Putamen (tissue), 1 donor: ENCODE measurements around the gene UBP1.
A peak's percentile ranks its signal among the peaks of the same experiment; 100 is the strongest.
"Not testable (repeated sequence)": the region's sequence is repeated elsewhere in the genome, so short reads cannot be mapped to it uniquely, and the experiment has no call there.

Source experiments
- DNase-seq: peaks from one replicate; pipeline ENCODE4 v3.0.0-alpha.2; 2016; ENCODE audit warnings: low spot score

UBP1 gene, protein sequence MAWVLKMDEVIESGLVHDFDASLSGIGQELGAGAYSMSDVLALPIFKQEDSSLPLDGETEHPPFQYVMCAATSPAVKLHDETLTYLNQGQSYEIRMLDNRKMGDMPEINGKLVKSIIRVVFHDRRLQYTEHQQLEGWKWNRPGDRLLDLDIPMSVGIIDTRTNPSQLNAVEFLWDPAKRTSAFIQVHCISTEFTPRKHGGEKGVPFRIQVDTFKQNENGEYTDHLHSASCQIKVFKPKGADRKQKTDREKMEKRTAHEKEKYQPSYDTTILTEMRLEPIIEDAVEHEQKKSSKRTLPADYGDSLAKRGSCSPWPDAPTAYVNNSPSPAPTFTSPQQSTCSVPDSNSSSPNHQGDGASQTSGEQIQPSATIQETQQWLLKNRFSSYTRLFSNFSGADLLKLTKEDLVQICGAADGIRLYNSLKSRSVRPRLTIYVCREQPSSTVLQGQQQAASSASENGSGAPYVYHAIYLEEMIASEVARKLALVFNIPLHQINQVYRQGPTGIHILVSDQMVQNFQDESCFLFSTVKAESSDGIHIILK

DNA sequence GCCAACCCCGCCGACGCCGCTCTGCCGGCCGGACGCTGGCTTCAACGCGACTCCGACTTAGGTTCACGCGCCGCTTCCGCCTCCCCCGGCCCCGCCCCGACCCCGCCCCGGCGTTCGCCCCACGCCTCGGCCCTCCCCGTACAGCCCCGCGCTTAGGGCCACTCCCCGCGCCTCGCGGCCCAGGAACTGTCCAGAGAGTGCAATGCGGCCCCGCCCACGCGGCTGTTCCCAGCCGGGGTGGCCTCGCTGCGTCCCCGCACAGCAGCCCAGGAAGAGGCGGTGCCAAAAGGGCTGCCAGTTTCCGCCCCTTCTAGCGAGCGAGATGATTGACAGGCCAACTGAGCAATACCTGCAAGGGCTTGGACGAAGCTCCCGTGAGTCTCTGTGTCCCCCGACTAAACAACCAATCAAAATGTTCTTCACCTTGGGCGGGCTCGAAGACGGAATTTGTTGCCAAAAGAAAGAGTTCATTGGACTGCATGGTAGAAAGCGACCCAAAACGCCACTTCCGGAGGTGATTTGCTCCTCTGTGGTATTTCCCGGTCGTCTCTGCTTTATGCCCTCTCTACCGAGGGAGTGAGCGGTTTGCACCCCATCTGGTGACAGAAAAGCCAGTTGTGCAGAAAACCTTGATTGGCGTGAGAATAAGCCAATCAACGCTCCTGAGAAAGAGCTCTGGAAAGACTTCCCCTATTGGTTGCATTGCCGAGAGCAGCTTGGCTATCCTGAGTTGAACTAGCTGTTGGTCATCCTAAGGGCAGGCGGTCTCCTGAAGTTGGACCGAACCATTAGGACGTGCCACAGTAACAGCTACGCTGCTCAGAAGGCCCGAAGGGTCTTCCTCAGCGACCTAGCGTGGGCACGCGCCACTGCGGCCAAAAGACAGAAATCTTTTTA lies at the start of gene UBP1:
Gene UBP1, minus strand, starts transcription at position 78 of the 897 bp plus-strand sequence. CDS start 557 bp downstream, outside the sequence.
- DNase-seq, result peak; percentile 100

DNA sequence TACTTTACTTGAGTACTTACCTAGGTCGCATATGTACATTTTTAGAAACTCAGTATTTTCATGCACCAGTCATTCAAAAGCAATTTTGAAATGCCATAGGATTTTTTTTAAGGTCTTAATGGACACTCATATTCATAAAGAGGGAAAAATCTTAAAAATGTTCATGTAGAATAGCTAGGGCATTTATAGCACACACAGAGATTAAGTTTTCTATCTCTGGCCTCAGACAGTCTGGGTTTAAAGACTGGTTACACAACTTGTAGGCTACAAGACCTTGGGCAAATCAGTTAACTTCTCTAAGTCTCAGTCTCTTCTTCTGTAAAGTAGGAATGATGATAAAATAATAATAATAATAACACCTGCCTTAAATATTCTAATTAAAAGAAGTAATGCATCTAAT lies 48.5 kb upstream of the UBP1 start:
- no peak for DNase-seq

DNA sequence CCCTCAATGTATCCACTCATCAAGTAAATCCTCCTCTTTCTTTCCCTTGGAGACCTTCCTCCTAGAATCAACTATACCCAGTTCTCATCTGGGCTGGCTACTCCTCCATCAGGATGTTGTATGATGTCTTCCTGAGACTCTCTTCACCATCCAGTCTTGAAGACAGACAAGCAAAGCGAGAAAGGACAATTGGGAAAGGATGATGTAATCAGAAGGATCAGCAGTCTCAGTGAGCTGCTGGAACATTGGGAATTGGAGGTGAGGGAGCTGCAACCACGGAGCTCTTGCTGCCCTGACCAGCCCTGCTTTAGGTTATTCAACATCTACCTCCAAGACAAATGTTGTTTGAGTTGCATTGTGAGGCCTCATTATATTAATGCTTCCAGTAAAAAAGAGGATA lies 48.0 kb upstream of the UBP1 start:
- no peak for DNase-seq

DNA sequence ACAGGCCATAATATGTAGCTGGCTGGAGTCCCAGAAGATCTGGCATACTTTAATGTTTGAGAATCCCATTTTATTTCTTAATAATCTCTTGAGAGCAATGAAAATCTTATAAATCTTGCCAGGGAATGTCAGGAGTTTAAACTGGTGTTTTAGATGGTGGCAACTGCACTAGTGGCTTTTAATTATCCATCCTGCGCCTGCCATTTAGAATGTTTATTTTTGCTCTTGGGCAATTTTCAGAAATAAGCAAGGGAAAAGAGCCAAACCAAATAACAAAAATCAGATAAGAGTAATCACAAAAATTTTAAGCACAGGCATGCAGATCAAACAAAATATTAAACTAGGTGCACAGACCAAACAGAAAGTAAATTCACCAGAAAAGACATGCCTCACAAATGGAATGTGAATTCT lies 41.9 kb upstream of the UBP1 start:
- no peak for DNase-seq

DNA sequence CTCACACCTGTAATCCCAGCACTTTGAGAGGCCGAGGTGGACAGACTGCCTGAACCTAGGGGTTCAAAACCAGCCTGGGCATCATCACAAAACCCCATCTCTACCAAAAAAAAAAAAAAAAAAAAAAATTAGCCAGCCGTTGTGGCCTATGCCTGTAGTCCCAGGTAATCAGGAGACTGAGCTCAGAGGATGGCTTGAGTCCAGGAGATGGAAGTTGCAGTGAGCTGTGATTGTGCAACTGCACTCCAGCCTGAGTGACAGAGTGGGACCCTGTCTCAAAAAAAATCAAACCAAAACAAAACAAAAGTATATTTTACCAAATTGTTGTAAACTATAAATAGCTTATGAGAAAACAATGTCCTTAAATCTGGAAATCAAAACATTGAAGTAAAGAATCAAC lies 34.7 kb upstream of the UBP1 start:
- no peak for DNase-seq

DNA sequence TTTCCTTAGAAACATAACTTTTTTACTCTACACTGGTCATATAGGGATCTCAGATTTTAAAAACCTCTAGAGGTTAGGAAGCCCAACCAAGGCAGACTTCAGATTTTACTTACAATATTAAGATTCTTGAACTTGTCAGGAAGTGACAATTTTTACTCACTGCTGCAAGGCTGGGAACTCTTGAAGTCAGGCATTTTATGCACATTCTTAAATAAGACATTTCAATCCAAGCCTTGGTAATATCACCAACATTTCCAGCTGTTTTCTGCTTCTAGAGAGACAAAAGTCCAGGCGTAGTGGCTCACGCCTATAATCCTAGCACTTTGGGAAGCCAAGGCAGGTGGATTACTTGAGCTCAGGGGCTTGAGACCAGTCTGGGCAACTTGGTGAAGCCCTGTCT lies 33.6 kb upstream of the UBP1 start:
- DNase-seq, result no peak

DNA sequence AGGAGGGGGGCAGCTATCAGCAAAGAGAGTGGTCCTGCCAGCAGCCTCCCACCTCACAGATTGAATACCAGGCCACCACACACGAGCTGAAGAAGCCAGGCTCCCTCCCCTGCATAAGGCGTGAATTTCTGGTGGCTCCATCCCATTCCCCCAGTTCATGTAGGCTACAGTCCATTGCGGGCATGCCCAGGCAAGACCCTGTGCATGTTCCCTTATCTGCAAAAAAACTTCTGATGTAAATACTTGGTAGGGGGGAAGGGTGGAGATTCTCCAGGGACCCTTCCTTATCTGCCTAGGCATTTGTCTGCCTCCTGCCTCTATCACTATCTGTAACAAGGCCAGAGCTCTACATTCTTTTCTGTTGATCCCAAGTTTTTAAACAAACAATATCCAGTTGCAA lies 27.6 kb upstream of the UBP1 start:
- DNase-seq, result no peak

DNA sequence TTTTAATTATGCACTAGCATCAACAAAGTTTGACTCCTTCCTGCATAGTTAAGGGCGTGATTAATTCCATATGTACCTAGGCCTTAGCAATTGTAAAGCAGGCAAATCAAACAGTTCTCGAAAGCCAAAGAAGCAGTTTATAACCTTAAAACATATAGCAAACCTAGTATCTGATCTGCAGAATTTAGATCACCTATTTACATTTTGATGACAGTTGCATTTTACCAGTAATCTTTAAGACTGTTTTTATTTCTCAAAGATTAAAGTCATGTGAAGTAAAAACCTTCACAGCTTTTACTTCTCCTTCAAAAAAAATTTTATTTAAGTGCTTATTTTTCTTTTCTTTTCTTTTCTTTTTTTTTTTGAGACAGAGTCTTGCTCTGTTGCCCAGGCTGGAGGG lies 20.9 kb upstream of the UBP1 start:
- DNase-seq, result no peak

DNA sequence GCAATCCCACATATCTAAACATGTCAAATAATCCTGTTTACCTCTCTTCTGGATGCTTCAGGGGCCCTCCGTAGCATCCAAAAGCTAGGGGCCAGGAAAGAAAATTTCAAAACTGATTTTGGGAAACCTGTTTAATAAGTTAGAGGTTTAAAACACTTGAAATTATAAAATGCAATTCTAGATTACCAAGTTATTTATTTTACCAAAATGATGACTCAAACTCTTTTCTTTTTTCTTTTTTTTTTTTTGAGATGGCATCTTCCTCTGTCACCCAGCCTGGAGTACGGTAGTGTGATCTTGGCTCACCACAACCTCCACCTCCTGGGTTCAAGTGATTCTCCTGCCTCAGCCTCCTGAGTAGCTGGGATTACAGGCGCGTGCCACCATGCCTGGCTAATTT lies 19.4 kb upstream of the UBP1 start:
- DNase-seq, result not testable (repeated sequence)

DNA sequence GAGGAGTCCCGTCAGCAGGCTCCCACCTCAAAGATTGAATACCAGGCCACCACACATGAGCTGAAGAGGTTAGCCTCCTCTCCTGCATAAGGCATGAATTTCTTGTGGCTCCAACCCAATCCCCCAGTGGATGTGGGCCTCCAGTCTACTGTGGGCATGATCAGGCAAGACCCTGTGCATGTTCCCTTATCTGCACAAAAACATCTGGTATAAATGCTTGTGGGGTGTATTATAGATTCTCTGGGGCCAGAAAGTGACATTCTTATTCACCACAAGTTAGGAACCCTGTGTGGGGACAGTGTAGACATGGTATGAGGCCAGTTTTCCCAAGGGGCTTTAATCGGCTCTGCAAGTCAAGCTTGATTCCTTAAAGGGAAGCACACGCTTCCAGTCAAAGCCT lies 18.2 kb upstream of the UBP1 start:
- DNase-seq, result no peak

DNA sequence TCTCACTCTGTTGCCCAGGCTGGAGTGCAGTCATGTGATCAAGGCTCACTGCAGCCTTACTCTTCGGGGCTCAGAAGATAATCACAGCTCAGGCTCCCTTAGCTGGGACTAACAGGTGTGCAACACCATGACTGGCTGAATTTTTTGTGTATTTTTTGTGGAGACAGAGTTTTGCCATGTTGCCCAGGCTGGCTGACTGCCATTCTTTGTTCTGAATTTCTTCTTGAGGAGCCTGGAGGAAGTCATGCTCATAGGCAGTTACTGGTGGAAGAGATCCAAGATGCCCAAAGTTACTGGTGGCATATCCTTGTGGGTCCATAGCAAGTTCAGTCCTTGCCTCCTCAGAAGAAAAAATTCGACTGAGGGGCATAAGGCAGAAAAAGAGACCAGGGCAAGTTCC lies 16.6 kb upstream of the UBP1 start:
- DNase-seq, result no peak

DNA sequence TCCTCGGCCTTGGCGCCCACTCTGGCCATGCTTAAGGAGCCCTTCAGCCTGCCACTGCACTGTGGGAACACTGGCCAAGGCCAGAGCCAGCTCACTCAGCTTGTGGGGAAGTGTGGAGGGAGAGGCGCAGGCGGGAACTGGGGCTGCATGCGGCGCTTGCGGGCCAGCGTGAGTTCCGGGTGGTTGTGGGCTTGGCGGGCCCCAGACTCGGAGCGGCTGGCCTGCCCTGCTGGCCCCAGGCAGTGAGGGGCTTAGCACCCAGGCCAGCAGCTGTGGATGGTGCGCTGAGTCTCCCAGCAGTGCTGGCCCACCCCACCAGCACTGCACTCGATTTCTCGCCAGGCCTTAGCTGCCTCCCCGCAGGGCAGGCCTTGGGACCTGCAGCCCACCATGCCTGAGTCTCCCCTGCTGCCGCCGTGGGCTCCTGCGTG lies 13.1 kb upstream of the UBP1 start:
- DNase-seq, result no peak

DNA sequence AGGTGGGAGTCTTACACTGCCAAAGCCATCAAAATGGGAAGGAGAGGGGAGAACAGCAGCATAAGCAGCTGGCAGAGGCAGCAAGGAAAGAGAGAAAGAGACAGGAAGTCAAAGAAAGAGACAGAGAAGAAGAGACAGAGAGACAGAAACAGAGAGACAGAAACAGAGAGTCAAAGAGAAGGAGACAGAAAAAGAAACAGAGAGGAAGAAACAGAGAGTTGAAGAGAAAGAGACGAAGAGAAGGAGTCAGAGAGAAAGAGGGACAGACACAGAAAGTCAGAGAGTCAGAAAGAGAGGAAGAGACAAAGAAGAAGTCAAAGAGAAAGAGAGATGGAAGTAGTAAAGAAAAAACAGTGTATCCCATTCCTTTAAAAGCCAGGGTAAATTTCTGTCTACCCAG lies 11.8 kb upstream of the UBP1 start:
- not testable (repeated sequence) for DNase-seq

DNA sequence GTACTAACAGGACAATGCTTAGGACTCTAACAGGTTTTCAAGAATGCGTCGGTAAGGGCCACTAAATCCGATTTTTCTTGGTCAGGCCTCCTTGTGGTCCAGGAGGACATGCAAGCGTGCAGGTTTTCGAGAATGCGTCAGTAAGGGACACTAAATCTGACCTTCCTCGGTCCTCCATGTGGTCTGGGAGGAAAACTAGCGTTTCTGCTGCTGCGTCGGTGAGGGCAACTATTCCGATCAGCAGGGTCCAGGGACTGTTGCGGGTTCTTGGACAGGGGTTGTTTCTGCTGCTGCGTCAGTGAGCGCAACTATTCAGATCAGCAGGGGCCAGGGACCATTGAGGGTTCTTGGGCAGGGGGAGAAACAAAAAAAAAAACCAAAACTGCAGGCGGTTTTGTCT lies 7.8 kb upstream of the UBP1 start:
- no peak for DNase-seq

DNA sequence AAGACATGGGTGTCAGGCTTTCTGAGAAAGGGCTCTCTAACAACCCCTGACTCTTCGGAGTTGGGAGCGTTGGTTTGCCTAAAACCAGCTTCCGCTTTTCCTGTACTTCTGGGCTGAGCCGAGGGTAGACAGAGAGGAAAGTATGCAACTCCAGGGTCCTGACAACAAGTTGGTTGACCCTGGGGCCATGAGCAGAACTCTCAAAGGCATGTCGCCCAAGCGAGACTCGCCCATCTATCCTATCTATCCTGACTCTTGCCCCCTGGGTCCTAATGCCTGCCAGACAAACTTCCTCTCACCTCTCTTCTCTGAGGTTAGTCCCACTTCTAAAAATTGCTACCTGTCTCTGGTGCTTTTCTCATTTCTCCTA lies 7.0 kb upstream of the UBP1 start:
- not testable (repeated sequence) for DNase-seq

DNA sequence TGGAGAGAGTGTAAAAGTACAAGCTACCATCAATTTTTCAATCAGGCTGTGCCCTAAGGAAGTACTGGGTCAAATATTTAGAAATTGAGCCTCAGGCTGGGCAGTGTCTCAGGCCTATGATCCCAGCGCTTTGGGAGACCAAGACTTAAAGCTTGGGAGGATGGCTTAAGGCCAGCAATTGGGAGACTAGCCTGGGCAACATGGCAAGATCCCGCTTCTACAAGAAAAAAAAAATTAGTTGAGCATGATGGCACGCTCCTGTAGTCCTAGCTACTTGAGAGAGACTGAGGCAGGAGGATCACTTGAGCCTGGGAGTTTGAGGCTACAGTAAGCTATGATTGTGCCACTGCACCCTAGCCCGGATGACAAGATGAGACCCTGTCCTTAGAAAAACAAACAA lies 2.0 kb upstream of the UBP1 start:
- no peak for DNase-seq

DNA sequence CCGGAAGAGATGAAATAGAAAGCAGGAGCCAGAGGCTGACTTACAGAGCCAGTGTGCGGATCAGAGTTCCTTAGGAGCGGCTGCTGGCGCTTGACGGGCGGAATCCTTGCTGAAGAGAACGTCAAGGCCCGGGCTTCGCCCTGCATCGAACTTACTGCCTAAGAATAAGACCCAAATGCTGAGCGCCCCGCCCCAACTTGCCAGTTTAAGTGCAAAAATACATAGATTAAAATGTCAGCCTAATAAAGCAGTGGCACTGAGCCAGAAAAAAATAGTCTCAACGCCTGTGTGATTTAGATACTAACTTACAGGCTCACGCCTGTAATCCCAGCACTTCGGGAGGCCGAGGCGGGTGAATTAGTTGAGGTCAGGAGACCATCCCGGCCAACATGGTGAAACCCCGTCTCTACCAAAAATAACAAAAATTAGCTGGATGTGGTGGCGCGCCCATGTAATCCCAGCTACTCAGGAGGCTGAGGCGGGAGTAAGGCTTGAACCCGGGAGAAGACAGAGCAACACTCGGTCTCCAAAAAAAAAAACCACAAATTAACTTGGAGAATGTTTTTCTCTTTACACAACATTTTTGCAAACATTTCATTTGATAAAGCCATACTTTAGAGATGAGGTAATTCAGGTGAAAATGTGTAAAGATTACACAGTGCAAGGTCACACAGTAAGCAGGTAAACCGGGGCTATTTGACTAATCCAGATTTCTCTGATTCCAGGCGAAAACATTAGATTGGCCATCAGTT lies 1.2 kb upstream of the UBP1 start:
- no peak for DNase-seq

DNA sequence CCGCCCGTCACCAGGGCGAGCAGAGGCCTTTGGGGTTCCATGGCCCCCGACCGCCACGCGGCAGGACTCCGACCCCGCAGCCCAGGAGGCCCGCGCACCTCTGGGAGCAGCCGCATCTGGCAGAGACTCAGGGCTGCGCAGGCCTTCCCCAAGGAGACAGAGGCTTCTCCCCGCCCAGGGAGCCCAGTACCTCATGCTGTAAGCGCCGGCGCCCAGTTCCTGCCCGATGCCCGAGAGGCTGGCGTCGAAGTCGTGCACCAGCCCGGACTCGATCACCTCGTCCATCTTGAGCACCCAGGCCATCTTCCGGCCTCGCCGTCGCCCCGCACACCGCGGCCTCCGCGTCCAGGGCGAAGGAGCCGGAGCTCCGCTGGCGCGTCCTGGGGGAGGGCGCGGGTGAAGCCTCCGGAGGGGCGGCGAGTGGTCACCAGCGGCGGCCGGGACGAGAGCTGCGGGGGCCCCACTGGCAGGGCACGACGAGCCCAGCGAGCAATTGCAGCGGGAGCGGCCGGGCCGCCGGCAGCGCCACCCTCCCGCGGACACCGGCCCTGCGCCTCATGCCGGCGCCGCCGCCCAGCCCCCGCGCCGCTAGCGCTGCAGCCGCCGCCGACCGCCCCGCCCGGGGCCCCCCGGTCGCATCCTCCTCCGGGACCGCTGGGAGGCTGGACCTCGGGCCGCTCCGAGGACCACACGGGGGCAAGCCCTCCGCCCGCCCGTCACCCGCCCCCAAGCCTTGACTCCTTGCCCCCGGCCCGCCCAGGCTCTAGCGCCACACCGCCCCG lies 468 bp downstream of the UBP1 start:
- DNase-seq, result peak; percentile 25

DNA sequence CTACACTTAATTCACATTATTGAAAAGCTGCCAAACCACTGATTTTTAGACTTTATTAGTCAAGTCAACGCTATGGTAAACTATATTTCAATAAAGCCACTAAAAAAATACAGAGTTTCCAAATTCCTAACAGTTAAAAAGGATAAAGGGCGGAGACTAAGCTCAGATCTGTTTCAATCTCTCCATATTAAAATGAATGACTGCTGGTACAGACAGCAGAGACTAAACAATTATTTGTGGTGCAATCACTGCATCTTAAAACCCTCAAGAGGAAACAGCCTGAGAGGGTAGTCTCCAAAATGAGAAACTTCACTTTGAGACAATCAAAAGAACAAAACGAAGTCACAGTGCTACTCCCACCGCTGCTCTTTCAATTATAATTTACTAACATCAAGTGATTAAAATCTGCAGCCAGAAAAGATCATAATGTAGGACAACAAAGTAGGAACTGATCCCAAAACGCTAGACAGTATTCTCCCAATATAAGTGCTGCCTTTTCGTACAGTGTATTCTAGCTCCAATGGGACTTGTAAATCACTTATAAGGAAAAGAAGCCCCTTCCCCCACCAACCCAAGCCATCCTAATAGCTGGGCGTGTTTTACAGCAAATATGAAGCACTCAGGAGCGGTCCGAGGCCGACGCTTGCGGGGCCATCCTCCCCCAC lies 1.2 kb downstream of the UBP1 start:
- DNase-seq, result no peak

DNA sequence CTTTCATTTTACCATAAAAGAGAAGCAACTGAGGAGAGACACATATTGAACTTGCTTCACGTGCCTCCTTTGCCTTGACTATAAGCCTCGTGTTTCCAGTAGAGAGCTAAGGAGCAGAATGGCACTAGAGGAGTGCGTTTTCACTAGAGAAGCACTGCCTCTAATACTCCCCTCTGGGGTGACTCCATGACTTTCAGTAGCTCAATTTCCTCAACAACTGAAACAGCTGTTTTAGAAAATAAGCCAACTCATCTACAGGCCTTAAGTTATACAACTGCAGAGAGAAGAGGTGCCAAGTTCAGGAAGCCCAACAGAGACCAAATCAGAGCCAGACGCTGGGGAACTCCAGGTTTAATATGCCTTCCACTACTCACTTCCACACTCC lies 1.9 kb downstream of the UBP1 start:
- no peak for DNase-seq
